ENCODE measurements around the gene SEC22B. TPM values are rescaled to one million over a fixed set of nuclear protein-coding genes. Genes with fewer than 3 reads are reported as not detected.
"Not testable (repeated sequence)": the region's sequence is repeated elsewhere in the genome, so short reads cannot be mapped to it uniquely, and the experiment has no call there.

Gene SEC22B
- total and polyA plus RNA-seq, 5 experiments from 2014 or later = 15.8 to 49.9 (median 17.8) TPM

GRCh38 chr1:120178058-120178457, 1.7 kb upstream of the SEC22B start:
- ATAC-seq, H3K27me3 Mint-ChIP-seq, H3K9me3 Mint-ChIP-seq, POLR2A ChIA-PET, DNase-seq, H3K36me3 Mint-ChIP-seq: not testable (repeated sequence)
- Mint-ChIP-seq H3K27ac (peak overlapping the region in 7 of 10 donors; percentile 27 to 87 (median 55)), H3K4me1 (peaks cover 6 to 26% (median 20%) of the 10 kb centered on the region in 4 donors), H3K4me3 (peak overlapping the region in 1 of 10 donors; percentile 4)

- POLR2A ChIA-PET = interaction anchor here (0.6 to 1.0 kb wide), 2 partner anchors 464 to 1009 kb away, joined by 3 to 5 read pairs; partner anchors contain the start of genes FAM72B, PHGDH and SRGAP2C
- not testable (repeated sequence) for H3K9me3 Mint-ChIP-seq, ATAC-seq, H3K36me3 Mint-ChIP-seq, DNase-seq, H3K27me3 Mint-ChIP-seq
- Mint-ChIP-seq H3K27ac (peak overlapping the region; percentile 96 to 100 (median 98)), H3K4me1 (peaks cover 6 to 24% (median 22%) of the 10 kb centered on the region in 4 donors), H3K4me3 (peak overlapping the region; percentile 94 to 100 (median 99))
These were observed 632 bp downstream of the SEC22B start for GRCh38 chr1:120175688-120176087.

- H3K27me3 Mint-ChIP-seq, ATAC-seq, H3K9me3 Mint-ChIP-seq, POLR2A ChIA-PET, DNase-seq, H3K27ac Mint-ChIP-seq, H3K4me1 Mint-ChIP-seq, H3K4me3 Mint-ChIP-seq: not testable (repeated sequence)
- peaks cover 0 to 34% (median 0%) of the 10 kb centered on the region in 3 donors for H3K36me3 Mint-ChIP-seq
These were observed 11.6 kb downstream of the SEC22B start for GRCh38 chr1:120164761-120165160.

- H3K4me3 Mint-ChIP-seq, H3K27ac Mint-ChIP-seq, DNase-seq, POLR2A ChIA-PET, H3K4me1 Mint-ChIP-seq, H3K9me3 Mint-ChIP-seq, ATAC-seq, H3K27me3 Mint-ChIP-seq: not testable (repeated sequence)
- peaks cover 0 to 26% (median 0%) of the 10 kb centered on the region in 3 donors for H3K36me3 Mint-ChIP-seq
These were observed 14.3 kb downstream of the SEC22B start for GRCh38 chr1:120162015-120162414.

- H3K36me3 Mint-ChIP-seq = peaks cover 0 to 18% (median 0%) of the 10 kb centered on the region in 3 donors
- H3K27ac Mint-ChIP-seq, H3K27me3 Mint-ChIP-seq, POLR2A ChIA-PET, H3K4me1 Mint-ChIP-seq, H3K9me3 Mint-ChIP-seq, ATAC-seq, H3K4me3 Mint-ChIP-seq, DNase-seq: not testable (repeated sequence)
These were observed 17.8 kb downstream of the SEC22B start for GRCh38 chr1:120158495-120158894.

- H3K4me3 Mint-ChIP-seq, ATAC-seq, H3K27me3 Mint-ChIP-seq, POLR2A ChIA-PET, H3K4me1 Mint-ChIP-seq, H3K27ac Mint-ChIP-seq, DNase-seq, H3K9me3 Mint-ChIP-seq: not testable (repeated sequence)
- peaks cover 0 to 16% (median 0%) of the 10 kb centered on the region in 3 donors for H3K36me3 Mint-ChIP-seq
These were observed 18.2 kb downstream of the SEC22B start for GRCh38 chr1:120158086-120158485.

- H3K36me3 Mint-ChIP-seq, H3K9me3 Mint-ChIP-seq, H3K4me1 Mint-ChIP-seq, POLR2A ChIA-PET, DNase-seq, H3K27me3 Mint-ChIP-seq, H3K4me3 Mint-ChIP-seq: not testable (repeated sequence)
- peak; percentile 29 to 30 for ATAC-seq
- H3K27ac Mint-ChIP-seq = peak overlapping the region in 2 of 10 donors; percentile 25 to 75
These were observed 26.0 kb downstream of the SEC22B start for GRCh38 chr1:120150138-120150822.

GRCh38 chr1:120149420-120150059, 26.8 kb downstream of the SEC22B start:
- H3K27ac Mint-ChIP-seq = peak overlapping the region in 3 of 10 donors; percentile 29 to 51 (median 34)
- DNase-seq, ATAC-seq, H3K9me3 Mint-ChIP-seq, H3K27me3 Mint-ChIP-seq, H3K36me3 Mint-ChIP-seq, H3K4me1 Mint-ChIP-seq, H3K4me3 Mint-ChIP-seq, POLR2A ChIA-PET: not testable (repeated sequence)

- POLR2A ChIA-PET, ATAC-seq, DNase-seq, H3K9me3 Mint-ChIP-seq, H3K27ac Mint-ChIP-seq, H3K4me3 Mint-ChIP-seq, H3K36me3 Mint-ChIP-seq, H3K27me3 Mint-ChIP-seq: not testable (repeated sequence)
- H3K4me1 Mint-ChIP-seq = peaks cover 10 to 33% (median 22%) of the 10 kb centered on the region in 4 donors
These were observed 30.5 kb downstream of the SEC22B start for GRCh38 chr1:120145806-120146205.

- DNase-seq, H3K9me3 Mint-ChIP-seq, H3K4me3 Mint-ChIP-seq, POLR2A ChIA-PET, H3K36me3 Mint-ChIP-seq, H3K27me3 Mint-ChIP-seq, H3K27ac Mint-ChIP-seq, ATAC-seq: not testable (repeated sequence)
- peaks cover 9 to 31% (median 22%) of the 10 kb centered on the region in 4 donors for H3K4me1 Mint-ChIP-seq
These were observed 31.7 kb downstream of the SEC22B start for GRCh38 chr1:120144626-120145025.

- ATAC-seq, DNase-seq, H3K27me3 Mint-ChIP-seq, H3K36me3 Mint-ChIP-seq, H3K9me3 Mint-ChIP-seq, POLR2A ChIA-PET: not testable (repeated sequence)
- peaks cover 9 to 30% (median 20%) of the 10 kb centered on the region in 4 donors for H3K4me1 Mint-ChIP-seq
- H3K27ac Mint-ChIP-seq = peak overlapping the region in 3 of 10 donors; percentile 66 to 86 (median 84)
- peak overlapping the region in 3 of 10 donors; percentile 27 to 40 (median 29) for H3K4me3 Mint-ChIP-seq
These were observed 32.2 kb downstream of the SEC22B start for GRCh38 chr1:120144169-120144568.

- POLR2A ChIA-PET, H3K27me3 Mint-ChIP-seq, DNase-seq, H3K36me3 Mint-ChIP-seq, H3K9me3 Mint-ChIP-seq: not testable (repeated sequence)
- Mint-ChIP-seq H3K27ac (peak overlapping the region in 1 of 10 donors; percentile 79), H3K4me1 (peaks cover 9 to 30% (median 20%) of the 10 kb centered on the region in 4 donors), H3K4me3 (peak overlapping the region in 1 of 10 donors; percentile 64)
- peak in 1 of 2 donors; percentile 20 for ATAC-seq
These were observed 33.0 kb downstream of the SEC22B start for GRCh38 chr1:120143334-120143733.

- POLR2A ChIA-PET, H3K27me3 Mint-ChIP-seq, H3K9me3 Mint-ChIP-seq, H3K36me3 Mint-ChIP-seq: not testable (repeated sequence)
- DNase-seq = peak; percentile 5 to 73 (median 52)
- Mint-ChIP-seq H3K4me3 (peak overlapping the region; percentile 32 to 74 (median 57)), H3K4me1 (peaks cover 9 to 30% (median 20%) of the 10 kb centered on the region in 4 donors), H3K27ac (peak overlapping the region in 8 of 10 donors; percentile 2 to 80 (median 62))
- ATAC-seq = peak; percentile 97 to 98
These were observed 33.6 kb downstream of the SEC22B start for GRCh38 chr1:120142512-120143263.

All from naive thymus-derived CD8-positive, alpha-beta T cell (primary cell).